ENCODE results near the gene STK11. TPM values are rescaled to one million over a fixed set of nuclear protein-coding genes. Genes with fewer than 3 reads are reported as not detected.

STK11 gene
- total and polyA plus RNA-seq, 2 of the 4 experiments (the other 2 are of a cell fraction), result 39.3 to 42.8 TPM

DNA sequence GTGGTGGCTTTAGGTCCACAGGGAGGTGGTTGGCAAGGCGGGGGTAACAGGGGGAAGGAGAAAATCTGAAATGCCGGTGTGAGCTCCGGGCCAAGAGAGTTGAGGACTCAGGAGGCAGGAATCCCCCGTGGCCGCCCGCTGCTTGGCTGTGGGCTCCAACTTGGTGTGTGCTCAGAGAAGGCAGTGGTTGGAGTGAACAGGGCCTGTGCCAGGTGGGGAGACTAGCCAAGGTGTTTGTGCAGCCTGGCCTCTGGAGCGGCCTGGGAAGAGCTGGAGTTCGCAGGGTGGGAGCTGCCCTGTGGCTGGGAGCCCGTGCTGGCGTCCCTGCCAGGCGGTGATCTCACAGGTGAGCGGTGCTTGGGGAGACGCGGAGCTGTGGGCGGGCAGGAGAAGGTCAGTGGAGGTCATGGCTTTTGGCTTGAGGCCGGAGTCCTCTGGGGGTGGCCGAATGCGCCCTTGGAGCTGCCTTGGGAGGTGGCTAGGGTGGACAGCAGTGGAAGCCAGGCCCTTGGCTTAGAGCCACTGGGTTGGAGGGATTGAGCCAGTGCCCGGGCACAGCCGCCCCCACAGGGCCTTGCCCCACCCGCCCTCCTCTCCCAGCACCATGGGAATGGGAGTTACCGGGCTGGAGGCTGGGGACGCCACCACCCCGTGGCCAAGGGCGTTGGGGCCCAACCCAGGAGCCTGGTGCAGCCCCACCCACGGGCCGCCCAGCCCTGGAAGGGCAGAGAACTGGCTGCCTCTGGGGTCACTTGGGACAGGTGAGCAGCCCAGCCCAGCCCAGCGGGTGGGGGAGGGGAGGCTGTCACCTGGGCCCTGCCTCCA, 56.4 kb downstream of the STK11 start:
- H3K9me3 ChIP-seq (ENCODE audit: control insufficient read depth, insufficient read depth, low read length), result no peaks in the 10 kb centered on the region
- H2AK5ac ChIP-seq (ENCODE audit: low read depth, low read length), result peak overlapping the region; percentile 97
- H3K27ac ChIP-seq (ENCODE audit: insufficient read depth, low read length), result peak overlapping the region; percentile 93
- peak overlapping the region; percentile 49 for H3K18ac ChIP-seq (ENCODE audit: low read depth, low read length)
- intact Hi-C loops (cut with micrococcal nuclease), result no loop called here
- H2BK15ac ChIP-seq (ENCODE audit: low read depth, low read length), result peak overlapping the region; percentile 70; the same call in 2 of the 3 replicates
- H2AFZ ChIP-seq (replicated peaks; ENCODE audit: low read length, poor library complexity), result peak overlapping the region; percentile 85
- H4K8ac ChIP-seq (ENCODE audit: low read depth in 2 of 2, low read length in 2 of 2), result peak overlapping the region; percentile 76 to 91
- peak overlapping the region; percentile 88 for H3K4me2 ChIP-seq (ENCODE audit: low read depth, low read length)
- peak overlapping the region; percentile 96 for H4K91ac ChIP-seq (ENCODE audit: insufficient read depth, low read depth, low read length)
- peaks cover 44% of the 10 kb centered on the region for H3K4me1 ChIP-seq (ENCODE audit: control insufficient read depth, insufficient read depth, low read length)
- H3K9me1 ChIP-seq (ENCODE audit: insufficient read depth, low read length), result peaks cover 11% of the 10 kb centered on the region
- H3K14ac ChIP-seq (replicated peaks; ENCODE audit: low read depth, low read length), result peak overlapping the region; percentile 82
- peak overlapping the region; percentile 51 for H3K4me3 ChIP-seq (ENCODE audit: insufficient read depth, low read depth, low read length)
- H3K79me1 ChIP-seq (ENCODE audit: low read depth in 1 of 2, low read length in 2 of 2), result peaks cover under 1 to 58% of the 10 kb centered on the region in 2 experiments; a peak in 2 of 4 replicates
- H2BK5ac ChIP-seq (ENCODE audit: low read depth, low read length, poor library complexity, severe bottlenecking), result peak overlapping the region; percentile 92
- peaks cover 38% of the 10 kb centered on the region for H4K20me1 ChIP-seq (ENCODE audit: insufficient read depth, low read length)
- in situ Hi-C loops (cut with MboI; ENCODE audit: low sequenced_read_pairs), result no loop called here
- H3K56ac ChIP-seq (ENCODE audit: extremely low read depth, insufficient read depth, low read length), result peak overlapping the region; percentile 85; the same call in 1 of the 2 replicates
- dilution Hi-C loops (cut with HindIII; ENCODE audit: low sequenced_read_pairs, unreplicated experiment), result no loop called here
- peak overlapping the region; percentile 93 for H2BK120ac ChIP-seq (ENCODE audit: low read depth, low read length)
- peaks cover 18% of the 10 kb centered on the region; the same call in 1 of the 2 replicates for H3K36me3 ChIP-seq (ENCODE audit: control insufficient read depth, insufficient read depth, low read length)
- peak; percentile 43 for DNase-seq
- no peak for ATAC-seq (ENCODE audit: low read depth)
- POLR2A ChIA-PET (ENCODE audit: unreplicated experiment), result no interaction called here
- no peaks in the 10 kb centered on the region for H3K27me3 ChIP-seq (ENCODE audit: control insufficient read depth, insufficient read depth, low read length)
- H2BK20ac ChIP-seq (ENCODE audit: low read depth, low read length), result peak overlapping the region; percentile 93
- no TSS peak for BruUV-seq (replicated peaks)
- H3K9ac ChIP-seq (ENCODE audit: low read depth, low read length), result peak overlapping the region; percentile 80
- TF ChIP-seq NFE2L2 (IDR thresholded peaks at IDR 0.05; ENCODE audit: low read depth, low read length) (no peak), RCOR1 (IDR thresholded peaks at IDR 0.05; ENCODE audit: insufficient replicate concordance, low read length) (no peak), POLR2A (IDR thresholded peaks at IDR 0.05; ENCODE audit: low read depth, low read length) (no peak), SMC3 (IDR thresholded peaks at IDR 0.05; ENCODE audit: low read depth, low read length) (no peak), MAFK (IDR thresholded peaks at IDR 0.05; ENCODE audit: low read depth, low read length) (no peak), CEBPB (IDR thresholded peaks at IDR 0.05; ENCODE audit: low read depth, low read length) (no peak), CHD1 (IDR thresholded peaks at IDR 0.05; ENCODE audit: low read depth, low read length) (no peak), RFX5 (IDR thresholded peaks at IDR 0.05; ENCODE audit: low read depth, low read length) (no peak), BHLHE40 (IDR thresholded peaks at IDR 0.05; ENCODE audit: low read depth, low read length) (no peak), MXI1 (IDR thresholded peaks at IDR 0.05; ENCODE audit: borderline replicate concordance, low read depth, low read length) (no peak)
- TF ChIP-seq, protein P1, sequence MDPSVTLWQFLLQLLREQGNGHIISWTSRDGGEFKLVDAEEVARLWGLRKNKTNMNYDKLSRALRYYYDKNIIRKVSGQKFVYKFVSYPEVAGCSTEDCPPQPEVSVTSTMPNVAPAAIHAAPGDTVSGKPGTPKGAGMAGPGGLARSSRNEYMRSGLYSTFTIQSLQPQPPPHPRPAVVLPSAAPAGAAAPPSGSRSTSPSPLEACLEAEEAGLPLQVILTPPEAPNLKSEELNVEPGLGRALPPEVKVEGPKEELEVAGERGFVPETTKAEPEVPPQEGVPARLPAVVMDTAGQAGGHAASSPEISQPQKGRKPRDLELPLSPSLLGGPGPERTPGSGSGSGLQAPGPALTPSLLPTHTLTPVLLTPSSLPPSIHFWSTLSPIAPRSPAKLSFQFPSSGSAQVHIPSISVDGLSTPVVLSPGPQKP (IDR thresholded peaks at IDR 0.05; ENCODE audit: borderline replicate concordance, low read depth, low read length), result no peak
- TF ChIP-seq, protein P2, sequence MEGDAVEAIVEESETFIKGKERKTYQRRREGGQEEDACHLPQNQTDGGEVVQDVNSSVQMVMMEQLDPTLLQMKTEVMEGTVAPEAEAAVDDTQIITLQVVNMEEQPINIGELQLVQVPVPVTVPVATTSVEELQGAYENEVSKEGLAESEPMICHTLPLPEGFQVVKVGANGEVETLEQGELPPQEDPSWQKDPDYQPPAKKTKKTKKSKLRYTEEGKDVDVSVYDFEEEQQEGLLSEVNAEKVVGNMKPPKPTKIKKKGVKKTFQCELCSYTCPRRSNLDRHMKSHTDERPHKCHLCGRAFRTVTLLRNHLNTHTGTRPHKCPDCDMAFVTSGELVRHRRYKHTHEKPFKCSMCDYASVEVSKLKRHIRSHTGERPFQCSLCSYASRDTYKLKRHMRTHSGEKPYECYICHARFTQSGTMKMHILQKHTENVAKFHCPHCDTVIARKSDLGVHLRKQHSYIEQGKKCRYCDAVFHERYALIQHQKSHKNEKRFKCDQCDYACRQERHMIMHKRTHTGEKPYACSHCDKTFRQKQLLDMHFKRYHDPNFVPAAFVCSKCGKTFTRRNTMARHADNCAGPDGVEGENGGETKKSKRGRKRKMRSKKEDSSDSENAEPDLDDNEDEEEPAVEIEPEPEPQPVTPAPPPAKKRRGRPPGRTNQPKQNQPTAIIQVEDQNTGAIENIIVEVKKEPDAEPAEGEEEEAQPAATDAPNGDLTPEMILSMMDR (conservative IDR thresholded peaks at IDR 0.05; ENCODE audit: low read depth, low read length), result no peak
- peak overlapping the region; percentile 97 for H3K4ac ChIP-seq (ENCODE audit: low read depth, low read length)
- H3K23ac ChIP-seq (ENCODE audit: low read depth, low read length), result peak overlapping the region; percentile 98
- WGBS, 2 experiments (ENCODE audit: extremely low coverage in 2 of 2, insufficient read length in 1 of 2), result 31% methylated on average over 11 of the region's 28 CpGs; no CpG with 5 or more reads in 1 of the 2 experiments
- CTCF ChIA-PET, result no interaction called here
- peak overlapping the region; percentile 99 for H2AK9ac ChIP-seq (replicated peaks; ENCODE audit: low read depth, low read length, poor library complexity)
- H4K5ac ChIP-seq (ENCODE audit: low read depth, low read length), result peak overlapping the region; percentile 73

All from IMR-90 (cell line).